ENCODE measurements around the gene CHMP2A.
"Not testable (repeated sequence)": the region's sequence is repeated elsewhere in the genome, so short reads cannot be mapped to it uniquely, and the experiment has no call there.

The CHMP2A gene

DNA sequence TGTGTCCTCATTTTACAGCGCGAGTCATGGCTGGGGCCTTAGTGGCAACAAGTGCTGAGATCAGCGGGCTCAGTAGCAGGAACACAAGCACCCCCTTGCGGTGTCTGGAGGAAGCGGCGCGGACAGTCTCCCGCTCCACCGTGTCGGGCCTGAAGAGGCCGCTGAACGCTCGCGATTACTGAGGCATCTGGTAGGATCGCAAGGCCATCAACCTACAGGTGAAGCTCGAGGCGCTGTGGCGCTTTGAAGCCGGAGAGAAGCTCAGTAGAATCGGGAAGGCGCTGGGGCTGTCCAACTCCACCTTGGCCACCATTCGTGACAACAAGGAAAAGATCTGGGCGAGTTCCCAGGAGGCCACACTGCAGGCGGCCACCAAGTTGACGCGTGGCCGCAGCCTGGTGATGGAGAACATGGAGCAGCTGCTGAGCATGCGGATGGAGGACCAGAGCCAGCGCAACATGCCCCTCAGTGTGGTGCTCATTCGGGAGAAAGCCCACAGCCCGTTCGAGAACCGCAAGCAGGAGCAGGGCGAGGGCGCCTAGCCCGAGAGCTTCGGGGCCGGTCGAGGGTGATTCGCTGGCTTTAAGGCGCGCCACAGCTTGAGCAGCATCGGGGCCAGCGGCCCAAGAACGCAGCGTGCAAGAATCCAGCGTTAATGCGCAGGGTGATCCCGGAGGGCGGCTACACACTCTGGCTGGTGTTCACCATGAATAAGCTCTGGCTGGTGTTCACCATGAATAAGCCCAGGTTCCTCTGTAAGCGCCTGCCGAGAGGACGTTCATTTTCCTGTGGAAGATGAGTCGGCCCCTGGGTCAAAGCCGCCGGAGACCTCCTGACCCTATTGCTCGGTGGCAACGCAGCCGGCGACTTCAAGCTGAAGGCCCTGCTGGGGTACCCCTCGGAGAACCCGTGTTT, 26.6 kb upstream of the CHMP2A start:
- TF ChIP-seq, protein P1, sequence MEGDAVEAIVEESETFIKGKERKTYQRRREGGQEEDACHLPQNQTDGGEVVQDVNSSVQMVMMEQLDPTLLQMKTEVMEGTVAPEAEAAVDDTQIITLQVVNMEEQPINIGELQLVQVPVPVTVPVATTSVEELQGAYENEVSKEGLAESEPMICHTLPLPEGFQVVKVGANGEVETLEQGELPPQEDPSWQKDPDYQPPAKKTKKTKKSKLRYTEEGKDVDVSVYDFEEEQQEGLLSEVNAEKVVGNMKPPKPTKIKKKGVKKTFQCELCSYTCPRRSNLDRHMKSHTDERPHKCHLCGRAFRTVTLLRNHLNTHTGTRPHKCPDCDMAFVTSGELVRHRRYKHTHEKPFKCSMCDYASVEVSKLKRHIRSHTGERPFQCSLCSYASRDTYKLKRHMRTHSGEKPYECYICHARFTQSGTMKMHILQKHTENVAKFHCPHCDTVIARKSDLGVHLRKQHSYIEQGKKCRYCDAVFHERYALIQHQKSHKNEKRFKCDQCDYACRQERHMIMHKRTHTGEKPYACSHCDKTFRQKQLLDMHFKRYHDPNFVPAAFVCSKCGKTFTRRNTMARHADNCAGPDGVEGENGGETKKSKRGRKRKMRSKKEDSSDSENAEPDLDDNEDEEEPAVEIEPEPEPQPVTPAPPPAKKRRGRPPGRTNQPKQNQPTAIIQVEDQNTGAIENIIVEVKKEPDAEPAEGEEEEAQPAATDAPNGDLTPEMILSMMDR (IDR thresholded peaks at IDR 0.05; ENCODE audit: control extremely low read depth, extremely low read depth, low read depth, missing control alignments) = peak; percentile 100
- peak; percentile 90 for DNase-seq (ENCODE audit: extremely low spot score)
- POLR2A ChIA-PET = interaction anchor here (1.3 kb wide), 1 partner anchor 61 kb away, joined by 3 read pairs; no protein-coding TSS in a partner anchor
- CTCF ChIA-PET = interaction anchor here (0.6 to 4.5 kb wide), 14 partner anchors 13 to 173 kb away, joined by 3 to 60 read pairs (median 4); partner anchors contain the start of genes SLC27A5, TRIM28, ZBTB45 and ZNF584

DNA sequence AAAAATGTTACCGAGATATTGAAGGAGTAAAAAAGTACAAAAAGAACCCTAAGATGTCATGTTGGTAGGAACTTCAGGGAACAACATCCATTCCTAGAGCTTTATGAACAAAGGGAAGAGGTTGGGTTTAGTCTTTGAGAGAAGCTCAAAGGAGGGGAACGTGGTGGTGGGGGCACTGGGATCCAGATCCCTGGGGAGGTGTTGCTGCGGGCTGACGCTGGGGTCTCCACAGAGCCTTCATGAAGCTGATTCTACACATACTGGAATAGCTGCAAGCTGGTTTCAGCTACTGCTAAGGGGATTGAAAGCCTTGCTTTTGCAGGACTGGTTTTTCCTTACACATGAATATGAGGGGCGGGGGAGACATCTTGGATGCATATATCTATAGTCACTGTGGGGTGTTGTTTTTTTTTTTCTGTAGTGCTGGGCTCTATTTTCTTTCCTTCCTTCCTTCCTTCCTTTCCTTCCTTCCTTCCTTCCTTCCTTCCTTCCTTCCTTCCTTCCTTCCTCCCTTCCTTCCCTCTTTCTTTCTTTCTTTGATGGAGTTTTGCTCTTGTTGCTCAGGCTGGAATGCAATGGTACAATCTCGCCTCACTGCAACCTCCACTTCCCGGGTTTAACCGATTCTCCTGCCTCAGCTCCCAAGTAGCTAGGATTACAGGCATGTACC, 24.7 kb upstream of the CHMP2A start:
- CTCF ChIA-PET = interaction anchor here (1.5 to 5.5 kb wide), 3 partner anchors 29 to 66 kb away, joined by 3 to 40 read pairs (median 39); partner anchors contain the start of gene ZBTB45
- POLR2A ChIA-PET = no interaction called here
- TF ChIP-seq, protein P1 (IDR thresholded peaks at IDR 0.05; ENCODE audit: control extremely low read depth, extremely low read depth, low read depth, missing control alignments) = no peak
- DNase-seq (ENCODE audit: extremely low spot score) = no peak

DNA sequence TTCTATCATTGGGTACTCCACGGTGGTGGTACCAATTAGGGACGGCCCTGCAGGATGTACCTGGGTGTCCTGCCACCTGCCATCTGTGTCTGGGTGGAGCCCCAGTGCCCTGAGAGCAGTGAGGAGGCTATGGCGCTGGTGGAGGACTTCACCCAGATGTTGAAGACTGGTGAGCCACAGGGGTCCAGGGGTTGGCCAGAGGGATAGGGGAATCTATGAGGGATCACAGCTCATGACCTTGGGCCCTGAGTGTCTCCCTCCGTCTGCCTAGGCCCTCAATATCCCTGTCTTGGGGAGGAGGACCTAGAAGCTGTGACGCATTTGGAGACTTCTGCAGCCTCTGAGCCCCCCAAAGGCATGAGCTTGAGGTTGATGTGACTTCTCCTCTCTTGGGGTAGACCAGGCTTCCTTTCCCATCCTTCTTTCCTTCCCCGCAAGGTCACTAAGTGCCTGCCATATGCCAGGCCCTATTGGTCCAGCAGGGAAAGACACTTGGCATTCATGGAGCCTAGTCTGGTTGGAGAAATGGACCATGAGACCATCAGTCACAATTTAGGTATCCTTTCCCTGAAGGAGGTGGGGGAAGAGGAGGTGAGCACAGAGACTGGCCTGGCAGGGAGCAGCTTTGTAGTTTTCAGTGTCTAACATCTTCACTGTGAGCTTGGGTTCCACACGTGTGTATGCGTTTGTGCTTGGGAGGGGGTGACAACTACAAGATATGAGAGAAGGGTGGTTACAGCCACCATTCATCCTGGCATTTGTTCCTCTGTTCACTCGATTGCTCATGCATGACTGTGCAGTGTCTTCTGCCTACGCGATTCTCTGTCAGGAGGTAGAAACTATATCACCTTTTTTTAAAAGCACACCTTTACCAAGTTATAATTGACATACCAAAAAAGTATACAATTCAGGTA, 23.4 kb upstream of the CHMP2A start:
- CTCF ChIA-PET = interaction anchor here (1.5 to 5.5 kb wide), 3 partner anchors 28 to 65 kb away, joined by 3 to 40 read pairs (median 39); partner anchors contain the start of gene ZBTB45
- POLR2A ChIA-PET = no interaction called here

DNA sequence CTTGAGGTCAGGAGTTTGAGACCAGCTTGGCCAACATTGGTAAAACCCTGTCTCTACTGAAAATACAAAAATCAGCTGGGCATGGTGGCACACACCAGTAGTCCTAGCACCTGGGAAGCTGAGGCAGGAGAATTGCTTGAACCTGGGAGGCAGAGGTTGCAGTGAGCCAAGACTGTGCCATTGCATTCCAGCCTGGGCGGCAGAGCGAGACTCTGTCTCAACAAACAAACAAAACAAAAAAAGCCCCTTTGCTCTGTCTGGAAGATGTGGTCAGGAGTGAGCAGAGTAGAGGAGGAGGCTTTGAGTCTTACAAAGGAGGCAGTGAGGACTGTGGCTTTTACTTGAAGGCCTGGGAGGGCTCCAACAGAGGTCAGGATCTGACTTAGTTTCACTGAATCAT, 22.7 kb upstream of the CHMP2A start:
- CTCF ChIA-PET = interaction anchor here (5.5 kb wide), 1 partner anchor 58 kb away, joined by 40 read pairs; the partner anchor contains the start of gene ZBTB45
- POLR2A ChIA-PET; DNase-seq (ENCODE audit: extremely low spot score): not testable (repeated sequence)

More for the DNA sequence above, 23.4 kb upstream of the CHMP2A start:
- DNase-seq (ENCODE audit: extremely low spot score) = no peak
- TF ChIP-seq, protein P1 (IDR thresholded peaks at IDR 0.05; ENCODE audit: control extremely low read depth, extremely low read depth, low read depth, missing control alignments) = no peak

DNA sequence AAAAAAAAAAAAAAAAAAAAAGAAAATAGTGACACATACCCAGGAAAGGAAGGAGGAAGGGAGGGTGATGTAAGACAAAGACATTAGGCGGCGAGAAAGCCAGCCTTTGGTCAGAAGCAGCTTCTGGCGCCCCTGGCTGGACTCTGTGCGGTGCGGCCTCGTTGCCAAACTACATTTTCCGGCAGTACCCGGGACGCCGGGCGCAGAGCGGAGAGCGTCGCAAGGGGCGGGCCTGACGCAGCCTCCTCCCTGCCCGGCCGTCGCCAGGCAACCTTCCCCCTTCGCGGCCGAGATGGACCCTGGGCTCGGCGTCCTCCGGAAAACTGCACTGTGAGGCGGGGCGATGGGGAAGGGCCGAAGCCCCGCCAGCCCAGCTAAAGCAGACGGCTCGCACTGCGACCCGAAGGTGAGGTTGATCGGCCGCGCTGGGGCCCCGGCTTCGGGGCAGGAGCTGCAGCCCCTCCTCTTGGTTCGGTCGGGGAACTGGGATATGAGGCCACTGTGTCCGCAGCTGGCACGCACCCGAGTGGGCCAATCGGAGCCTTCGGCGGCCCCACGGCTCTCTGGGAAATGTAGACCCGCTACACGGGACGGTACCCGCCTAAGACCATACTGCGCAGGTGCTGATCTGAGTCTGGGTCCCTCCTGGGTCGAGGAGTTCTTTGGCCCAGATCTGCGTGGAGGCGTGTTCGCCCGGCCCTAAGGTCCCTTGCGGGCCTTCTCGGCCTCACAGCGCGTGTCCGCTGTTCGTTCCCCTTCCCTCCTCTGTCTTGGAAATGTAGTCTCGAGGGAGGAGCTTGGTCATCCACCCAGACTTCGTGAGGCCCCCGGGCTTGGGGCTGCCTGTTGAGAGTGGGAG, 20.5 kb upstream of the CHMP2A start:
- peak; percentile 87 for DNase-seq (ENCODE audit: extremely low spot score)

More for the DNA sequence above, 20.5 kb upstream of the CHMP2A start:
- CTCF ChIA-PET = interaction anchor here (1.9 to 5.5 kb wide), 2 partner anchors 56 to 62 kb away, joined by 9 to 40 read pairs; partner anchors contain the start of gene ZBTB45
- TF ChIP-seq, protein P1 (IDR thresholded peaks at IDR 0.05; ENCODE audit: control extremely low read depth, extremely low read depth, low read depth, missing control alignments) = peak; percentile 36
- POLR2A ChIA-PET = interaction anchor here (0.6 to 1.6 kb wide), 5 partner anchors 13 to 56 kb away, joined by 3 to 6 read pairs (median 3); partner anchors contain the start of genes CHMP2A and ZBTB45
